Endothelial cell (in vitro differentiated cells): ENCODE results near the gene SAMD15. TPM values are rescaled to one million over a fixed set of nuclear protein-coding genes. Genes with fewer than 3 reads are reported as not detected.

ENCODE experiments used
- DNase-seq: peaks from one replicate; pipeline ENCODE4 v3.0.0; 2021; ENCODE audit warnings: low spot score
- H3K27ac Mint-ChIP-seq: one replicate; pipeline ENCODE4 v1.8.0; 2021; ENCODE audit warnings: mixed read lengths, inconsistent platforms; ENCODE audit not compliant: unreplicated experiment
- H3K27me3 Mint-ChIP-seq: one replicate; pipeline ENCODE4 v1.8.0; 2021; ENCODE audit warnings: mild to moderate bottlenecking, moderate library complexity, mixed read lengths, inconsistent platforms; ENCODE audit not compliant: unreplicated experiment
- H3K36me3 Mint-ChIP-seq: one replicate; pipeline ENCODE4 v1.8.0; 2021; ENCODE audit warnings: mild to moderate bottlenecking, low read depth, mixed read lengths, inconsistent platforms; ENCODE audit not compliant: unreplicated experiment
- H3K4me1 Mint-ChIP-seq: one replicate; pipeline ENCODE4 v1.8.0; 2021; ENCODE audit warnings: mild to moderate bottlenecking, mixed read lengths, inconsistent platforms; ENCODE audit not compliant: unreplicated experiment
- H3K4me3 Mint-ChIP-seq: one replicate; pipeline ENCODE4 v1.8.0; 2021; ENCODE audit warnings: mild to moderate bottlenecking, mixed read lengths, inconsistent platforms; ENCODE audit not compliant: unreplicated experiment
- H3K9me3 Mint-ChIP-seq: one replicate; pipeline ENCODE4 v1.8.0; 2021; ENCODE audit warnings: mixed read lengths, inconsistent platforms; ENCODE audit not compliant: unreplicated experiment
- CTCF ChIP-seq: fragments of 200-600 bp; sonication (generic); IDR thresholded peaks from one replicate; pipeline ENCODE4 v1.5.0; 2021; ENCODE audit warnings: antibody characterized with exemption; ENCODE audit not compliant: unreplicated experiment
- total RNA-seq: library from RNA; stranded (reverse); fragmentation: NEBNext Ultra II Directional; extraction: Animal tissue kit (Norgen Biotek cat#: 25700); gene quantifications from one replicate; pipeline ENCODE4 v1.2.1, GENCODE V29; 2021; ENCODE audit not compliant: unreplicated experiment

SAMD15 gene
- total RNA-seq, 1 donor from 2014 or later = 1.7 TPM

GRCh38 chr14:77356899-77357298, 20.3 kb upstream of the SAMD15 start:
- Mint-ChIP-seq H3K9me3 (no peaks in the 10 kb centered on the region), H3K27ac (no peak overlapping the region), H3K4me1 (no peaks in the 10 kb centered on the region), H3K36me3 (no peaks in the 10 kb centered on the region), H3K27me3 (no peaks in the 10 kb centered on the region), H3K4me3 (no peak overlapping the region)
- DNase-seq = no peak
- no peak for TF ChIP-seq CTCF

GRCh38 chr14:77359626-77360025, 17.6 kb upstream of the SAMD15 start:
- no peaks in the 10 kb centered on the region for H3K36me3 Mint-ChIP-seq

GRCh38 chr14:77364146-77364545, 13.0 kb upstream of the SAMD15 start:
- Mint-ChIP-seq H3K27me3 (no peaks in the 10 kb centered on the region), H3K9me3 (no peaks in the 10 kb centered on the region), H3K4me1 (peaks cover 2% of the 10 kb centered on the region), H3K27ac (no peak overlapping the region), H3K36me3 (no peaks in the 10 kb centered on the region), H3K4me3 (no peak overlapping the region)
- DNase-seq = no peak
- TF ChIP-seq CTCF = no peak

More at GRCh38 chr14:77359626-77360025, 17.6 kb upstream of the SAMD15 start:
- TF ChIP-seq CTCF = no peak
- no peak for DNase-seq
- Mint-ChIP-seq H3K27me3 (no peaks in the 10 kb centered on the region), H3K9me3 (no peaks in the 10 kb centered on the region), H3K4me1 (no peaks in the 10 kb centered on the region), H3K27ac (no peak overlapping the region), H3K4me3 (no peak overlapping the region)

- no peak for DNase-seq
- H3K9me3 Mint-ChIP-seq = no peaks in the 10 kb centered on the region
- no peak for TF ChIP-seq CTCF
- H3K4me1 Mint-ChIP-seq = peaks cover 8% of the 10 kb centered on the region
- no peak overlapping the region for H3K27ac Mint-ChIP-seq
- no peak overlapping the region for H3K4me3 Mint-ChIP-seq
- no peaks in the 10 kb centered on the region for H3K36me3 Mint-ChIP-seq
- no peaks in the 10 kb centered on the region for H3K27me3 Mint-ChIP-seq
These were observed 7.9 kb upstream of the SAMD15 start for GRCh38 chr14:77369285-77369684.

GRCh38 chr14:77372304-77372841, 4.8 kb upstream of the SAMD15 start:
- no peak overlapping the region for H3K27ac Mint-ChIP-seq

More at GRCh38 chr14:77372304-77372841, 4.8 kb upstream of the SAMD15 start:
- no peaks in the 10 kb centered on the region for H3K9me3 Mint-ChIP-seq
- H3K27me3 Mint-ChIP-seq = peaks cover 3% of the 10 kb centered on the region
- peaks cover 19% of the 10 kb centered on the region for H3K4me1 Mint-ChIP-seq
- H3K4me3 Mint-ChIP-seq = no peak overlapping the region
- H3K36me3 Mint-ChIP-seq = no peaks in the 10 kb centered on the region
- no peak for DNase-seq
- TF ChIP-seq CTCF = no peak
